ENCODE measurements around the gene GHRL.
"Not testable (repeated sequence)": the region's sequence is repeated elsewhere in the genome, so short reads cannot be mapped to it uniquely, and the experiment has no call there.

Gene GHRL

GRCh38 chr3:10272476-10272875 is 20.3 kb downstream of the GHRL start:
- not testable (repeated sequence) for DNase-seq

GRCh38 chr3:10269443-10269842 is 23.3 kb downstream of the GHRL start:
- DNase-seq = no peak

- DNase-seq = no peak
Observed at GRCh38 chr3:10268930-10269329, 23.8 kb downstream of the GHRL start.

- DNase-seq = no peak
Observed at GRCh38 chr3:10268116-10268515, 24.6 kb downstream of the GHRL start.

GRCh38 chr3:10266936-10267335 is 25.8 kb downstream of the GHRL start:
- DNase-seq = not testable (repeated sequence)

- no peak for DNase-seq
Observed at GRCh38 chr3:10265833-10266232, 26.9 kb downstream of the GHRL start.

- DNase-seq = no peak
Observed at GRCh38 chr3:10263646-10264363, 28.9 kb downstream of the GHRL start.

- DNase-seq = no peak
Observed at GRCh38 chr3:10262027-10262426, 30.7 kb downstream of the GHRL start.

GRCh38 chr3:10260211-10260701 is 32.5 kb downstream of the GHRL start:
- no peak for DNase-seq

GRCh38 chr3:10259798-10260197 is 32.9 kb downstream of the GHRL start:
- no peak for DNase-seq

- no peak for DNase-seq
Observed at GRCh38 chr3:10259036-10259435, 33.7 kb downstream of the GHRL start.

- no peak for DNase-seq
Observed at GRCh38 chr3:10255835-10256234, 36.9 kb downstream of the GHRL start.

GRCh38 chr3:10253731-10254130 is 39.0 kb downstream of the GHRL start:
- no peak for DNase-seq

GRCh38 chr3:10251006-10251405 is 41.7 kb downstream of the GHRL start:
- no peak for DNase-seq

- no peak for DNase-seq
Observed at GRCh38 chr3:10249833-10250232, 42.9 kb downstream of the GHRL start.

GRCh38 chr3:10248984-10249748 is 43.6 kb downstream of the GHRL start:
- DNase-seq = no peak

GRCh38 chr3:10248184-10248983 is 44.4 kb downstream of the GHRL start, which contains the start of gene TATDN2:
Gene TATDN2, plus strand, starts transcription at chr3:10248459. Its CDS starts 742 bp downstream, at chr3:10249201.
- peak; percentile 93 for DNase-seq

GRCh38 chr3:10247679-10248183 is 45.0 kb downstream of the GHRL start:
- DNase-seq = no peak

- DNase-seq = no peak
Observed at GRCh38 chr3:10245081-10245712, 47.5 kb downstream of the GHRL start.

- DNase-seq = no peak
Observed at GRCh38 chr3:10244009-10244408, 48.7 kb downstream of the GHRL start.

- DNase-seq = no peak
Observed at GRCh38 chr3:10242182-10243065, 50.3 kb downstream of the GHRL start.

GRCh38 chr3:10240799-10241198 is 51.9 kb downstream of the GHRL start:
- DNase-seq = no peak
